IPS-18c (cell line): ENCODE results near the gene ATP8B1.
"Not testable (repeated sequence)": the region's sequence is repeated elsewhere in the genome, so short reads cannot be mapped to it uniquely, and the experiment has no call there.

ENCODE experiments used
- H3K4me3 ChIP-seq: 2 replicates; pipeline ENCODE4 v1.7.0; 2013; ENCODE audit warnings: low read depth, mild to moderate bottlenecking, low read length, moderate library complexity; ENCODE audit not compliant: insufficient read depth
- H3K9me3 ChIP-seq: one replicate; pipeline ENCODE4 v1.6.1; 2013; ENCODE audit warnings: mild to moderate bottlenecking, low read length, moderate library complexity; ENCODE audit not compliant: control insufficient read depth, insufficient read depth

ATP8B1 gene

DNA sequence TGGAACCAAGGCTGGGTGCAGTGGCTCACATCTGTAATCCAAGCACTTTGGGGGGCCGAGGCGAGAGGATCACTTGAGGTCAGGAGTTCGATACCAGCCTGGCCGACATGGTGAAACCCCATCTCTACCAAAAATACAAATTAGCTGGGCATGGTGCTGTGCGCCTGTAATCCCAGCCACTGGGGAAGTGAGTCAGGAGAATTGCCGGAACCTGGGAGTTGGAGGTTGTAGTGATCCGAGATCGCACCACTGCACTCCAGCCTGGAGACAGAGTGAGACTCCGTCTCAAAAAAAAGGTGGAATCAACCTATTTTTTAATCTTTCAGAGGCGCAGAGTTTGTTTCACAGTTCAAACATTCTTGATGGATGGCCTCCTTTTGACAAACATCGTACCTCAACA lies 24.5 kb upstream of the ATP8B1 start:
- H3K4me3 ChIP-seq = no peak overlapping the region
- peaks cover 2% of the 10 kb centered on the region for H3K9me3 ChIP-seq

DNA sequence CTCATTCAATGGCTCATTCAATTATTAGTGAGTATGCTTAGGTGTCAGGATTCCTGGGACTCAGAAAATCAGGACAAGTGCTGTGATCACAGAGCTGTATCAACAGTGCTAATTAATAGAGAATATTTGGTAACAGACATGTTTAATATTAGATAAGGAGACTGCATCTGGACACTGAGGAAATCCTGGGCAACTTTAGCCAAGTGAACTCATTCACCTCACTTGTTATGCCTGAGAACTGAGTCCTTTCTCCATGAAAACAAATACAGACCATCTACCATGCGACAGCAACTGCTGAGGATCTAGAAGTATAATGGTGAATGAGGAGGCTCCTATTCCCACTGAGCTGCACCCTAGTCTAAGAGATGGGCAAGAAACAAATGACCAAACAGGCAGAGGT lies 23.1 kb upstream of the ATP8B1 start:
- Histone ChIP-seq H3K9me3 (no peaks in the 10 kb centered on the region), H3K4me3 (no peak overlapping the region)

DNA sequence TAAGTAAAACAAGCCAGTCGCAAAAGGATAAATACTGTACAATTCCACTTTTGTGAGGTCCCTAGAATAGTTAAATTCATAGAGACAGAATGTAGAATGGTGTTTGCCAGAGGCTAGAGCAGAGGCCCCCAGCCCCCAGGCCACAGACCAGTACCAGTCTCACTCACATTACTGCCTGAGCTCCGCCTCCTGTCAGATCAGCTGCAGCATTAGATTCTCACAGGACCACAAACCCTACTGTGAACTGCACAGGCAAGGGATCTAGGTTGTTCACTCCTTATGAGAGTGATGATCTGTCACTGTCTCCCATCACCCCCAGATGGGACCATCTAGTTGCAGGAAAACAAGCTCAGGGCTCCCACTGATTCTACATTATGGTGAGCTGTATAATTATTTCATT lies 17.5 kb upstream of the ATP8B1 start:
- not testable (repeated sequence) for H3K9me3 ChIP-seq, H3K4me3 ChIP-seq

DNA sequence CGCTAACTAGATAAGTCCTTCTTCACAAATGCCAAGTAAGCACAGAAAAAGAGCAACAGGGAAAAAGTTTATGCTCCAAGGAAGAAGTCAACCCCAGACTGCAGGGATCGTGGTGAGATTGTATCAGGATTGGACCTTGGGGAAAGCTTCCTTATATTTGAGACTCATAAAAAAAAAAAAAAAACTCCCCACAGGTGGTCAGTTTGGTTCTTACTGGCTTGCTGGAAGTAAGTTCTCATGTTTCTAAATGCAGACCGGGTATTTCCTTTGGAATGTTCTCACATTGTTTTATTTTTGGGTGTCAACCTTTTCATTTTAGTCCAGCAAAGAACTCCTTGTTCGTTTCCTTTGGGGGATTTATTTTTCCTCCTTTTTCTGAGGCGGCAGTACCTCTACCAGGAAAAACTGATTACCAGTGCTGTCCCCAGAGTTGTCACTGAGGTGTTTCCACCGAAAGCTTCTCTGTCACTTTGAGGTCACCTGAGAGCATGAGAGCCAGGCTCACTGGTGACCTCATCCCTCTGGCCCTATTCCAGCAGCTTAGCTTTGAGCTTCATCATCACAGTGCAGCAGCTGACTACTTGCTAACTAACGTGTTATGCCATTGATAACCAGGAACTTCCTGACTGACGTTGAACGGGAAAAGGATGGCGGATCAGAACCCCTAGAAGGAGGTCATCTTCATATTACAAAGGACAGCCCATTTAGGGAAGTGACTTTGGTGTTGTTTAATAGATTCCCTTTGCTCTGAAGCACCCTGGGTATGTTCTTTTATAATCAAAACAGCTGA lies 16.8 kb upstream of the ATP8B1 start:
- Histone ChIP-seq H3K4me3 (no peak overlapping the region), H3K9me3 (no peaks in the 10 kb centered on the region)

DNA sequence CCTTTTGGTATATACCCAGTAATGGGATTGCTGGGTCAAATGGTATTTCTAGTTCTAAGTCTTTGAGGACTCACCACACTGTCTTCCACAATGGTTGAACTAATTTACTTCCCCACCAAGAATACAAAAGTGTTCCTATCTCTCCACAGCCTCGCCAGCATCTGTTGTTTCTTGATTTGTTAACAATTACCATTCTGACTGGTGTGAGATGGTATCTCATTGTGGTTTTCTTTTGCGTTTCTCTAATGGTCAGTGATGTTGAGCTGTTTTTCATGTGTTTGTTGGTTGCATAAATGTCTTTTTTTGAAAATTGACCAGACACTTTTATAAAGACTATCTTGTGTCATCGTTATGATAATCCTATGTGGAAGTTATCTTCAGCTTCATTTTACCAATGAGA lies 16.0 kb upstream of the ATP8B1 start:
- no peaks in the 10 kb centered on the region for H3K9me3 ChIP-seq

DNA sequence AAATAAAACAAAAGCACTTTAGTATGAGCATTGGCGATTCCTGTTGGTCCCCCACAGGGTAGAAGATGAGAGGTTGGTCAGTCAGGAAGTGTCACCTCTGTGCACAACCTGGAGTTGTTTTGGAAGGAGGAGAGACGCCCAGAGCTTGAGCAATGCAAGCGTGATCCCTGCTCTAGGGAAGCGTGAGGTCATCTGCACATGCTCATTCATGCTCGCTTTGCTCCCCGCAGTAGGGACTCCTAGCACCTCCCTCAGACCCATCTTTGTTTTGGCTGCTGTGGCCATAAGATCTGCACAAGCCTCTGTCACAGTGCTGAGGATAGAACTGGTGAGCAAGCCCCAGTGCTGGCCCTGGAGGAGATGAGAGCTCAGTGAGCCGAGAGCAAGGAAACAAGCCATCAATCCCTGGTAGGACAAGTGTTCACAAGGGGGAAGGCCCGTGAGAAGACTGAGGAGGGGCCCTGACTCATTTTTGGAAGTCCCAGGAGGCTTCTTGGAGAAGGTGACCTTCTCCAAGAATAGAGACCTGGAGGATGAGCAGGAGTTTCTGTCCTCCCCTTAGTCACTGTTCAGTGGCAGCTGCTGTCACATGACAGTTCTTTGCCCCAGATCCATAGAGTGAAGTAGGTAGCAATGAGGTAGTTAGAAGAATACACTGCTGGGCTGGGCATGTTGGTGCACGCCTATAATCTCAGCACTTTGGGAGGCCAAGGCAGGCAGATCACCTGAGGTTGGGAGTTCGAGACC lies 13.3 kb upstream of the ATP8B1 start:
- Histone ChIP-seq H3K4me3 (no peak overlapping the region), H3K9me3 (no peaks in the 10 kb centered on the region)

More for the DNA sequence above, 16.0 kb upstream of the ATP8B1 start:
- no peak overlapping the region for H3K4me3 ChIP-seq

DNA sequence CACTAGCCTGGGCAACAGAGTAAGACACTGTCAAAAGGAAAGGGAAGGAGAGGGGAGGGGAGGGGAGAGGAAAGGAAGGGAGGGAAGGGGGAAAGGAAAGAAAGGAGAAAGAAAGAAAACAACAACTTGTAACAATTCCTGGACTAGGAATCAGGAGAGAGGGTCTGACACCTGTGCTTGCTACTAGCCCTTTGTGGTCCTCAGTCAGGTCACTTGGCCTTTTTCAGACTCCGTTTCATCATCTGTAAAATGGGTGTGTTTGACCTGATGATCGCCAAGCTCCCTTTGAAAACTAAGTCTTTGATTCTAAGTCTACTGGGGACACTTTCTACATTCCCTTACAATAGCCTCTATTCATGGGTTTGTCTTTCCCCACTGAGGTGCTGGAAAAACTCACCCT lies 11.4 kb upstream of the ATP8B1 start:
- no peaks in the 10 kb centered on the region for H3K9me3 ChIP-seq
- H3K4me3 ChIP-seq = no peak overlapping the region

DNA sequence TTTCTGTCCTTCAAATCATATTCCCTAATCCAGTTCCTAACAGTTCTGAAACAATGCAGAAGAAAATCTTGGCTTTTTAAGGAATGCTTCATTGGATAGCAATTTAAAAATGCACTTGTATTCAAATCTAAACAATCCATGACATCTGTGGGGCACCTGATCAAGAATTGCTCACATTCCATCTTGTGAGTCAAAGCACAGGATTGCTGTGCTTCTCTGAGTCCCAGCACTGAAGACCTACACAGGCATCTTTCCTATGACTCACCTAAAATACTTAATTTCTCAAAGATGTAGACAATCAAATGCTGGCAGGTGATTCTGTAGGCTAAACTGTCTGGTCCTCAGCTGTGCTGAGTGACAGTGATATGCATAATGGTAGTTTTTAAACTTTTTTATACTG lies 10.1 kb upstream of the ATP8B1 start:
- Histone ChIP-seq H3K4me3 (no peak overlapping the region), H3K9me3 (no peaks in the 10 kb centered on the region)

DNA sequence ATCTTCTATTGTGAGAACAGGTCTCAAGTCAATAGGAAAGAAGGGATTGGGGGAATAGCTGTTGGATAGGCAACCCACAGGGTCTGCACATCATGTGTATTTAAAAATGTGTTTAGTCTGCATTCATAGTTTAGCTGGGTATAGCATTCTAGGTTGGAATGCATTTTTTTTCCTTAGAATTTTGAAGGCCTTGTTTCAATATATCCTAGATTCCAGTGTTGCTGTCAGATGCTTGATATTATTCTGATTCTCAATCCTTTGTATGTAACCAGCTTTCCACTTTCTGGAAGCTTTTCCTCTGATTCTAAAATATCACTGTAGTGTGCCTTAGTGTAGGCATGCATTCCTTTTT lies 9.0 kb upstream of the ATP8B1 start:
- Histone ChIP-seq H3K9me3 (no peaks in the 10 kb centered on the region), H3K4me3 (no peak overlapping the region)

DNA sequence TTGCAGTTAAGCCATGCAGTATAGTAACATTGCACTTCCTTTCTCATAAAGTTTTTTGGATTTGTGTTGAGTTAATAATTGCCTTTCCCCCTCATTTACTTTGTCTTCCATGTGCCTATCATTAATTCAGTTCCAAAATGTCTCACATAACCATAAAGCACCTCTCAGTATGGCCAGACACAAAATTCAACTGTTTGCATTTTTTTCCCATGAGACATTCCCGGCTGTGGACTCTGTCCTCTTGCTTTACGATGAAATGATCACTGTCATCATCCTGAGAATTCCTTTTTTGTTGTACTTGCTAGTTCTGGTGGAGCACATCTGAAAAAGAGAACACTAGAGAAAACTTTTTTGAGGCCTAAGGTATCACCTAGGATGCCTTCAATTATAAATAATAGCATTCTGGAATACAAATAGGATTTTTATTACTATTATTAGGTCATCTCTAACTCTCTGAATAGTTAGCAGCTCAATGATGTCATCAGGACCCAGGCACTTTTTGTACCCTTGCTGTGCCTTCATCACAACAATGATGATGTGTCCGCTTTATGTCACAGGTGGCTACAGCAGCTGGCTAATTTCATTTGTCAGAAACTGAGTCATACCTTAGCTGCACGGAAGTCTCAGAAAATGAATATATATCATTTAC lies 8.5 kb upstream of the ATP8B1 start:
- H3K9me3 ChIP-seq = no peaks in the 10 kb centered on the region
- H3K4me3 ChIP-seq = no peak overlapping the region

DNA sequence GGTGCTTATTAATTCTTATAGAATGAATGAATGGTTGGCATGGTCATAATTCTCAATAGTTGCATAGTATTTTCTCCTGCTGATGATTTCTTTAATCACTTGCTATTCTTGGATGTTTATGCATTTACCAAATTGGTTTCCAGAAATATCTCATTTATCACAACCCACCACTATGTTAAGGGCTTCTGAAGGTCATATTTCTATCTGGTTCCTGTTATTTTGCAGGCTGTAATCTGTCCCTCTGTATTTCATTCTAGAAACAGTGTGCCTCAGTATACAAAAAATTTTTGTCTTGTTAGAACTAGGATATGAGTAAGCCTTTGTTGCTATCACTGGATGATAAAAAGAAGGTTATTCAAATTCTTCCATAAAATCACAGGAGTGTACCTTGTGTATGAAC lies 6.1 kb upstream of the ATP8B1 start:
- H3K4me3 ChIP-seq = no peak overlapping the region
- H3K9me3 ChIP-seq = no peaks in the 10 kb centered on the region

DNA sequence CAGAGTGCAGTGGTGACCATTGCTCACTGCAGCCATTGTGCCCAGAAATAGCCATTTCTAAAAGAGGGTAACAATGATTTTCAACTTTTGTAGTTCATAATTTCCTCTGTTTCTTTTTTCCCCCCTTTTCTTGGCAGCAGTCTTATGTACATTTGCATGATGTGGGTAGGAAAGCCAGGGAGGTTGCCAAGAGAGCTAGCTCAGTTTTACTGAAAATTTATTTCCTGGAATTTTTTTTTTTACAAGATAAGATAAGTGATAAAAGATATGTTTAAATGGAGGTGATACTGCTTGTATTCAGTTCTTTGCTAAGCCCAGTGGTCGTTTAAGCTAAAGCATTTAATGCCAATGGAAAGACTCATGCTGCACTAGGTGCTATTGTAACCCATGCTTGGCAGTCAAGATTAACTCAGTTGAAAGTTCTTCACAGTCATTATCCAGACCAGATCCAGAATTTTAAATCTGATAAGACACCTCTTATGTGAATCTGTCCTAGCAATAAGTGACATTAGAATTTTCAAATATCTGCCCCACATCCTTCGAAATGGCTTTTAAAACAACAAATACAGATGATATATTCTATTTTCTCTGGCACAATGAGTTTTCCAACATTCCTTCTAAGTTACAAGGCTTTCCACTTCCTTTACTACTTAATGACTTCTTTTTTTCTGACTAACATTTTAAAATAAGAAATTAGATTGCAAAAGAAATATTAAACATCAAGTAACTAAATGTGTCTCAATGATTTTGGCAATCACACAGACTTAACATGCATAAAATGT lies 4.4 kb upstream of the ATP8B1 start:
- H3K9me3 ChIP-seq = no peaks in the 10 kb centered on the region
- H3K4me3 ChIP-seq = no peak overlapping the region

DNA sequence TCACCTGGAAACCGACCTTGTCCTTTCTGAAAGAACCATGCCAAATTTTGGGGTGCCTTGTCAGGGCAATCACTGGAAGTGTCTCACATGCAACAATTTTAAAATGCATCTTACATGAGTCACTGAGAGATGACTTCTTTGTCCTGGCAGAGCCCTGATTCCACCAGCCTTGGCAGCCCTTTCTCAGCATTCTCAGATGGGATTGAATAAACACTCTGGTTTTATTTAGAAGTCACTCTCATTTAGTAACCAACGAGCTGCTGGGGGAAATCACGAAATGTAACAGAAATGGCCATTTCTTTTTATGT lies 3.8 kb upstream of the ATP8B1 start:
- no peaks in the 10 kb centered on the region for H3K9me3 ChIP-seq
- no peak overlapping the region for H3K4me3 ChIP-seq

DNA sequence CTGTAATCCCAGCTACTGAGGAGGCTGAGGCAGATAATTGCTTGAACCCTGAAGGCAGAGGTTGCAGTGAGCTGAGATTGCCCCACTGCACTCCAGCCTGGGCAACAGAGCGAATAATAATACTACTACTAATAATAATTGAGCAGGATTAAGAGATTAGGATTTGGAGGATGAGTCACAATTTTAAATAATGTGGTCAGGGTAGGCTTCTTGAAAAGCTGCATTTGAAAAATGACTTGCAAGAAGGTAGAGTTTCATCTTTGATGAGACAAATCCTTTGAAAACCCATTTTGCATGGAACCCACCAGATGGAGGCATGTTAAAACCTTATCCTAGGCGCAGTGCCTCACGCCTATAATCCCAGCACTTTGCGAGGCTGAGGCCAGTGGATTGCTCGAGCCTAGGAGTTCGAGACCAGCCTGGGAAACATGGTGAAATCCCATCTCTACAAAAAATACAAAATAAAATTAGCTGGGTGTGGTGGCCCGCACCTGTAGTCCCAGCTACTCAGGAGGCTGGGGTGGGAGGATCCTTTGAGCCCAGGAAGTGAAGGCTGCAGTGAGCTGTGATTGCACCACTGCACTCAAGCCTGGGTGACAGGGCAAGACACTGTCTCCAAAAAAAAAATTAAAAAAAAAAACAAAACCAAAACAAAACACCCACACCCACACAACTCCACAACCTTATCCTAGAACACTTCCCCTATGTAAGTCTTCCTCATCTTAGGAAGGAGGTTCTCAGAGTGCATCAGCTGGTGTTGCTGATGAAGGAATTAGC lies 3.3 kb upstream of the ATP8B1 start:
- no peaks in the 10 kb centered on the region for H3K9me3 ChIP-seq
- no peak overlapping the region for H3K4me3 ChIP-seq

DNA sequence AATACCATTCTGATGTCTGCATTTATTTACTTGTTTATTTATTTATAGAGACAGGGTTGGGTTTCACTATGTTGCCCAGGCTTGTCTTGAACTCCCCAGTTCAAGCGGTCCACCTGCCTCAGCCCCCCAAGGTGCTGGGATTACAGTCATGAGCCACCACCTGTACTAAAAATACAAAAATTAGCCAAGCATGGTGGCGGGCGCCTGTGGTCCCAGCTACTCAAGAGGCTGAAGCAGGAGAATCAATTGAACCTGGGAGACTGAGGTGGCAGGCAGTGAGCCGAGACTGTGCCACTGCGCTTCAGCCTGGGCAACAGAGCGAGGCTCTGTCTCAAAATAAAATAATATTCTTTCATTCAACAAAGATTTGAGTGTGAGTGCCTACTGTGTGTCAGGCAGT lies 2.0 kb upstream of the ATP8B1 start:
- H3K4me3 ChIP-seq = no peak overlapping the region

DNA sequence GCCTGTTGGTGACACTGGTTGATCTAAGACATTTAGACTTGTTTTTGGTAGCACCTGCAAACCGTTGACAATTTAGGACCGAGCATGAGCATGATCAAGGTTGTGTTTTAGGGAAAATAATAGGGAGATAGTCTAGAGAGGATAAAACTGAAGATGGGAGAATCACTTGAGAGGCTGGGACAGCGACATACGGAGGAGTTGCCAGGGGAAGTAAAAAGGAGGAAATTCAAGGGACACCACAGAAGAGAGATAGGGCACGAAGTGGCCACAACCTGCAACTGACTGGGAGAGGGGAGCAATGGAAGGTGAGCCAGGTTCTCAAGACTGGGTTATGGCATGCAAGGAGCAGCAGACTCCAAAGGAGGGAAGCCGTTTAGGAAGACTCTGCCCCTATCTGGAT lies 1.4 kb upstream of the ATP8B1 start:
- Histone ChIP-seq H3K9me3 (no peaks in the 10 kb centered on the region), H3K4me3 (no peak overlapping the region)

More for the DNA sequence above, 2.0 kb upstream of the ATP8B1 start:
- H3K9me3 ChIP-seq = no peaks in the 10 kb centered on the region
